GM12891 (cell line): ENCODE data around the gene ARMCX4.

Experiments
- POLR2A ChIP-seq: IDR thresholded peaks from 2 replicates; pipeline ENCODE4 v1.6.1; 2011; ENCODE audit warnings: low read depth, low read length, control low read depth
- POLR2AphosphoS5 ChIP-seq: IDR thresholded peaks from 2 replicates; pipeline ENCODE4 v1.6.1; 2011; ENCODE audit warnings: low read depth, low read length, control low read depth
- SPI1 ChIP-seq: IDR thresholded peaks from 2 replicates; pipeline ENCODE4 v1.6.1; 2011; ENCODE audit warnings: low read depth, low read length, control low read depth
- TAF1 ChIP-seq: IDR thresholded peaks from 2 replicates; pipeline ENCODE4 v1.6.1; 2011; ENCODE audit warnings: low read depth, low read length, control low read depth

- TF ChIP-seq POLR2A (no peak), POLR2AphosphoS5 (no peak), TAF1 (no peak), SPI1 (no peak)
Observed at GRCh38 chrX:101462892-101463291, 22.4 kb upstream of the ARMCX4 start.
